Heart right ventricle (tissue), 16 donors: ENCODE data around the gene WDFY1. TPM values are rescaled to one million over a fixed set of nuclear protein-coding genes. Genes with fewer than 3 reads are reported as not detected.

Experiments
- ATAC-seq, 8 donors: fragments of 200-7000 bp; cut with Tn5 transposase; one replicate each; pipeline ENCODE4 v1.9.1; 2020; ENCODE audit warnings: mild to moderate bottlenecking in 8 of 8, moderate library complexity in 8 of 8, moderate number of reproducible peaks in 1 of 8
- DNase-seq, 2 donors: peaks; one replicate each; pipeline ENCODE4 v3.0.0-alpha.2; 2020
- H3K27ac ChIP-seq, 10 donors: fragments of 200-600 bp; sonication (generic) in 2 of 10; one replicate each; pipeline versions ENCODE4 v1.5.0 to v1.8.0; 2020 to 2022; ENCODE audit warnings: mild to moderate bottlenecking in 3 of 10
- H3K27me3 ChIP-seq, 7 donors: fragments of 200-600 bp; one replicate each; pipeline ENCODE4 v1.8.0; 2021 to 2022; ENCODE audit warnings: mild to moderate bottlenecking in 2 of 7
- H3K36me3 ChIP-seq, 9 donors: fragments of 200-600 bp; sonication (generic) in 1 of 9; one replicate each; pipeline versions ENCODE4 v1.5.0 to v1.8.0; 2020 to 2022; ENCODE audit warnings: mild to moderate bottlenecking in 2 of 9
- H3K4me1 ChIP-seq, 9 donors: fragments of 200-600 bp; sonication (generic) in 1 of 9; one replicate each; pipeline versions ENCODE4 v1.5.0 to v1.8.0; 2020 to 2022; ENCODE audit warnings: mild to moderate bottlenecking in 4 of 9
- H3K4me3 ChIP-seq, 10 donors: fragments of 200-600 bp; sonication (generic) in 2 of 10; one replicate each; pipeline versions ENCODE4 v1.5.0 to v1.8.0; 2020 to 2022; ENCODE audit warnings: mild to moderate bottlenecking in 7 of 10, moderate library complexity in 2 of 10
- H3K9me3 ChIP-seq, 11 donors: fragments of 200-600 bp in 10 of 11; sonication (generic) in 2 of 11; one replicate each; pipeline versions ENCODE4 v1.5.0 to v1.8.0; 2013 to 2022; ENCODE audit warnings: mild to moderate bottlenecking in 2 of 11, control low read depth in 1 of 11, moderate library complexity in 1 of 11
- CTCF ChIP-seq, 9 donors: fragments of 200-600 bp; sonication (generic) in 2 of 9; IDR thresholded peaks; one replicate each; pipeline versions ENCODE4 v1.5.0 to v1.8.0; 2021 to 2022; ENCODE audit warnings: antibody characterized with exemption in 9 of 9, mild to moderate bottlenecking in 5 of 9, moderate library complexity in 1 of 9
- WGBS, 2 donors: extraction: QIAGEN DNeasy Blood & Tissue Kit; methylation state at CpG; one replicate each; pipeline ENCODE4 v1.1.7; 2013; ENCODE audit warnings: inconsistent platforms in 1 of 2; 5-methylcytosine and 5-hydroxymethylcytosine counted together
- intact Hi-C, 10 donors: fragments of 100-400 bp; cut with DNase I; formaldehyde crosslinking; loops; one replicate each; pipeline versions ENCODE4 v1.11.1 to v1.14.2; 2022
- polyA plus RNA-seq, 2 donors: library from polyadenylated mRNA; stranded (reverse); fragments of 200-250 nt; gene quantifications; one replicate each; pipeline ENCODE4 v1.2.3, GENCODE V29; 2013
- total RNA-seq, 10 donors: library from RNA; stranded (reverse); fragmentation: NEBNext Ultra II Directional in 3 of 10; extraction: Animal tissue kit (Norgen Biotek cat#: 25700) in 3 of 10; gene quantifications; one replicate each; pipeline versions ENCODE4 v1.2.1 to v1.2.4, GENCODE V29; 2021 to 2023
- donor health status: Arrhythmogenic right ventricular cardiomyopathy.
- donor health status: ischemic (EF 13 %, LVEDD 7.1; RV severe dilation, severe dysfunction).
- donor health status: healthy with polysubstance abuse.
- donor health status: DM: no; HTN: yes; CAD: no.
- donor health status: DM: no; HTN: no; CAD: no.
- donor health status: ischemic (EF 25% LVEDD 6.9; RV normal size, moderate dysfunction).
- donor health status: ischemic (EF 25% LVEDD 5.7; RV mildly dilated, moderate dysfunction).
- donor health status: healthy.
- donor health status: DM: yes; HTN: yes; CAD: no.
- donor health status: Ischemic cardiomyopathy.
- donor health status: ischemic (EF 35%, LVEDD 5.7; RV mildly dilated, moderate dysfunction).
- donor health status: nonischemic (EF 11% LVEDD 7.7; RV severe dilation, severe dysfunction).
- donor health status: DM: yes; HTN: yes; CAD: no.
- donor health status: PGD.
- donor health status: ischemic (EF 29% LVEDD 5.4; RV normal size, mild dysfunction).
- donor health status: nonischemic (EF 23%, LVEDD 6.1; RV moderate dilation, normal function).

Gene WDFY1
- total and polyA plus RNA-seq, 12 donors = 8.1 to 25.9 (median 14.3) TPM

GRCh38 chr2:223854741-223855140 is 90.4 kb downstream of the WDFY1 start:
- DNase-seq = no peak
- Histone ChIP-seq H3K4me3 (no peak overlapping the region), H3K27me3 (no peaks in the 10 kb centered on the region), H3K9me3 (no peaks in the 10 kb centered on the region), H3K36me3 (peaks cover 0 to 49% (median 0%) of the 10 kb centered on the region in 9 donors), H3K27ac (no peak overlapping the region), H3K4me1 (no peaks in the 10 kb centered on the region)
- TF ChIP-seq CTCF (IDR thresholded peaks at IDR 0.05) = no peak
- intact Hi-C loops = no loop called here
- ATAC-seq = no peak
- WGBS, 2 donors = 90% methylated on average over 2 of the region's 2 CpGs

- WGBS, 2 donors = 88 to 95% methylated on average over 3 of the region's 3 CpGs
- Histone ChIP-seq H3K36me3 (peaks cover 0 to 62% (median 8%) of the 10 kb centered on the region in 9 donors), H3K9me3 (no peaks in the 10 kb centered on the region), H3K27ac (no peak overlapping the region), H3K4me3 (no peak overlapping the region), H3K4me1 (no peaks in the 10 kb centered on the region), H3K27me3 (no peaks in the 10 kb centered on the region)
- DNase-seq = no peak
- ATAC-seq = no peak
- intact Hi-C loops = no loop called here
- no peak for TF ChIP-seq CTCF (IDR thresholded peaks at IDR 0.05)
Measured at GRCh38 chr2:223853425-223853837, 91.7 kb downstream of the WDFY1 start.

GRCh38 chr2:223852281-223852795 is 92.8 kb downstream of the WDFY1 start:
- Histone ChIP-seq H3K4me3 (no peak overlapping the region), H3K27ac (no peak overlapping the region), H3K4me1 (no peaks in the 10 kb centered on the region), H3K9me3 (no peaks in the 10 kb centered on the region), H3K36me3 (peaks cover 0 to 66% (median 8%) of the 10 kb centered on the region in 9 donors), H3K27me3 (no peaks in the 10 kb centered on the region)
- no peak for TF ChIP-seq CTCF (IDR thresholded peaks at IDR 0.05)
- DNase-seq = no peak
- WGBS, 2 donors = 94 to 95% methylated on average over 3 of the region's 3 CpGs
- no peak for ATAC-seq
- intact Hi-C loops = no loop called here

GRCh38 chr2:223847410-223847809 is 97.7 kb downstream of the WDFY1 start:
- 97% methylated on average over 7 of the region's 7 CpGs for WGBS, 2 donors
- Histone ChIP-seq H3K36me3 (peaks cover 0 to 36% (median 0%) of the 10 kb centered on the region in 9 donors), H3K4me1 (no peaks in the 10 kb centered on the region), H3K9me3 (no peaks in the 10 kb centered on the region), H3K4me3 (no peak overlapping the region), H3K27ac (no peak overlapping the region), H3K27me3 (no peaks in the 10 kb centered on the region)
- intact Hi-C loops = no loop called here
- DNase-seq (no peak), ATAC-seq (no peak)
- TF ChIP-seq CTCF (IDR thresholded peaks at IDR 0.05) = no peak
